GM18870 (cell line): Measurements from ENCODE around the gene MPC1L.
"Not testable (repeated sequence)": the region's sequence is repeated elsewhere in the genome, so short reads cannot be mapped to it uniquely, and the experiment has no call there.

Experiments used
- ATAC-seq: cut with Tn5 transposase; IDR thresholded peaks from one replicate; pipeline ENCODE4 v1.9.1; 2021; ENCODE audit warnings: moderate library complexity; ENCODE audit not compliant: unreplicated experiment

Gene MPC1L

GRCh38 chrX:40623139-40623536 is at the start of gene MPC1L:
TSS of gene MPC1L (plus strand) at chrX:40623428. CDS start at chrX:40623566, 138 bp downstream.
- no peak for ATAC-seq

- no peak for ATAC-seq
Observed at GRCh38 chrX:40573763-40574162, 49.5 kb upstream of the MPC1L start.

GRCh38 chrX:40575411-40575810 is 47.8 kb upstream of the MPC1L start:
- not testable (repeated sequence) for ATAC-seq

- no peak for ATAC-seq
Observed at GRCh38 chrX:40576291-40576690, 46.9 kb upstream of the MPC1L start.

GRCh38 chrX:40578039-40578695 is 45.1 kb upstream of the MPC1L start:
- ATAC-seq = no peak

GRCh38 chrX:40579141-40579540 is 44.1 kb upstream of the MPC1L start:
- no peak for ATAC-seq

GRCh38 chrX:40579900-40580536 is 43.2 kb upstream of the MPC1L start:
- peak; percentile 34 for ATAC-seq

GRCh38 chrX:40580537-40581335 is 42.5 kb upstream of the MPC1L start, which contains the start of gene ATP6AP2:
TSS of gene ATP6AP2 (plus strand) at chrX:40580970. CDS start at chrX:40581066, 96 bp downstream.
- ATAC-seq = peak; percentile 97

GRCh38 chrX:40581336-40581920 is 41.8 kb upstream of the MPC1L start:
- peak; percentile 5 for ATAC-seq

- not testable (repeated sequence) for ATAC-seq
Observed at GRCh38 chrX:40582178-40582577, 41.0 kb upstream of the MPC1L start.

GRCh38 chrX:40582811-40583210 is 40.4 kb upstream of the MPC1L start:
- ATAC-seq = no peak

- ATAC-seq = not testable (repeated sequence)
Observed at GRCh38 chrX:40587623-40588022, 35.6 kb upstream of the MPC1L start.

GRCh38 chrX:40589616-40590321 is 33.5 kb upstream of the MPC1L start:
- ATAC-seq = not testable (repeated sequence)

GRCh38 chrX:40603446-40603845 is 19.8 kb upstream of the MPC1L start:
- ATAC-seq = no peak

- ATAC-seq = no peak
Observed at GRCh38 chrX:40607381-40607780, 15.8 kb upstream of the MPC1L start.

GRCh38 chrX:40612511-40612910 is 10.7 kb upstream of the MPC1L start:
- no peak for ATAC-seq

- ATAC-seq = no peak
Observed at GRCh38 chrX:40615976-40616375, 7.3 kb upstream of the MPC1L start.

GRCh38 chrX:40617566-40617965 is 5.7 kb upstream of the MPC1L start:
- ATAC-seq = no peak

- no peak for ATAC-seq
Observed at GRCh38 chrX:40622479-40623138, 619 bp upstream of the MPC1L start.

GRCh38 chrX:40623665-40624064 is 437 bp downstream of the MPC1L start:
- ATAC-seq = no peak
